Bronchial epithelial cell (primary cell): ENCODE results near the gene RAD51D. TPM values are rescaled to one million over a fixed set of nuclear protein-coding genes. Genes with fewer than 3 reads are reported as not detected.
"Not testable (repeated sequence)": the region's sequence is repeated elsewhere in the genome, so short reads cannot be mapped to it uniquely, and the experiment has no call there.

Source experiments
- DNase-seq: peaks from one replicate; pipeline ENCODE4 v3.0.0-alpha.2; 2010; ENCODE audit warnings: low read depth
- FAIRE-seq: peaks from 2 replicates; lab custom pipeline; 2011; peaks lifted over from hg19 to GRCh38; lab: Jason Lieb, UNC
- H3K27me3 ChIP-seq: 2 replicates; pipeline ENCODE4 v1.5.1; 2011; ENCODE audit warnings: low read length; ENCODE audit not compliant: control insufficient read depth, insufficient read depth
- H3K36me3 ChIP-seq: 2 replicates; pipeline ENCODE4 v1.5.1; 2011; ENCODE audit warnings: low read length; ENCODE audit not compliant: control insufficient read depth, insufficient read depth
- H3K4me3 ChIP-seq: 2 replicates; pipeline ENCODE4 v1.5.1; 2011; ENCODE audit warnings: mild to moderate bottlenecking, low read depth, low read length, control low read depth
- total RNA-seq: library from RNA; depleted of rRNA; stranded (reverse); fragments of >200 nt; gene quantifications from 2 replicates; pipeline ENCODE4 v1.2.1, GENCODE V29; 2014
- TF ChIP-seq, protein P1 (sequence below): IDR thresholded peaks from 2 replicates; pipeline ENCODE4 v1.5.1; 2011; ENCODE audit warnings: mild to moderate bottlenecking, moderate library complexity, low read length, control low read depth, inconsistent platforms; ENCODE audit not compliant: insufficient read depth, severe bottlenecking

Gene RAD51D
- total RNA-seq, 1 donor from 2014 or later = 2.4 TPM

DNA sequence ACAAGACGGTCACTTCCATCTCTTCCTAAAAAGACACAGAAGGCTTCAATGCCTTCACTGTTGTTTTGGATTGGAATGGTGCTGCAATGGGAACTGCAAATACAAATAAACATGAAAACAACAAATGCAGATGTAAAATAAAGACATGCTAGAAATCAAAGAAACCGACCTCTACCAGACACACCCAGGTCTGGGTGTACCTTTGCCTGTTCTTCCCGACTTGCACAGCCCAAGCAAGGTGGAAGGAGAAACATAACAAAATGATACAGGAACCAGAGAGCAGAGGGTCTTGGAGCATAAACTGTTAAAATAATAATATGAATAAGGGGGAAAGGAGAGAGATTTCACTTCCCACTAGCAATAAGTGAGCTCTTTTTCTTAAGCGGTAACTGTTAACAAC lies 73.4 kb downstream of the RAD51D start:
- TF ChIP-seq, protein P1, sequence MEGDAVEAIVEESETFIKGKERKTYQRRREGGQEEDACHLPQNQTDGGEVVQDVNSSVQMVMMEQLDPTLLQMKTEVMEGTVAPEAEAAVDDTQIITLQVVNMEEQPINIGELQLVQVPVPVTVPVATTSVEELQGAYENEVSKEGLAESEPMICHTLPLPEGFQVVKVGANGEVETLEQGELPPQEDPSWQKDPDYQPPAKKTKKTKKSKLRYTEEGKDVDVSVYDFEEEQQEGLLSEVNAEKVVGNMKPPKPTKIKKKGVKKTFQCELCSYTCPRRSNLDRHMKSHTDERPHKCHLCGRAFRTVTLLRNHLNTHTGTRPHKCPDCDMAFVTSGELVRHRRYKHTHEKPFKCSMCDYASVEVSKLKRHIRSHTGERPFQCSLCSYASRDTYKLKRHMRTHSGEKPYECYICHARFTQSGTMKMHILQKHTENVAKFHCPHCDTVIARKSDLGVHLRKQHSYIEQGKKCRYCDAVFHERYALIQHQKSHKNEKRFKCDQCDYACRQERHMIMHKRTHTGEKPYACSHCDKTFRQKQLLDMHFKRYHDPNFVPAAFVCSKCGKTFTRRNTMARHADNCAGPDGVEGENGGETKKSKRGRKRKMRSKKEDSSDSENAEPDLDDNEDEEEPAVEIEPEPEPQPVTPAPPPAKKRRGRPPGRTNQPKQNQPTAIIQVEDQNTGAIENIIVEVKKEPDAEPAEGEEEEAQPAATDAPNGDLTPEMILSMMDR = no peak
- H3K4me3 ChIP-seq = no peak overlapping the region
- FAIRE-seq (no peak), DNase-seq (no peak)
- no peaks in the 10 kb centered on the region for H3K36me3 ChIP-seq
- no peaks in the 10 kb centered on the region for H3K27me3 ChIP-seq

DNA sequence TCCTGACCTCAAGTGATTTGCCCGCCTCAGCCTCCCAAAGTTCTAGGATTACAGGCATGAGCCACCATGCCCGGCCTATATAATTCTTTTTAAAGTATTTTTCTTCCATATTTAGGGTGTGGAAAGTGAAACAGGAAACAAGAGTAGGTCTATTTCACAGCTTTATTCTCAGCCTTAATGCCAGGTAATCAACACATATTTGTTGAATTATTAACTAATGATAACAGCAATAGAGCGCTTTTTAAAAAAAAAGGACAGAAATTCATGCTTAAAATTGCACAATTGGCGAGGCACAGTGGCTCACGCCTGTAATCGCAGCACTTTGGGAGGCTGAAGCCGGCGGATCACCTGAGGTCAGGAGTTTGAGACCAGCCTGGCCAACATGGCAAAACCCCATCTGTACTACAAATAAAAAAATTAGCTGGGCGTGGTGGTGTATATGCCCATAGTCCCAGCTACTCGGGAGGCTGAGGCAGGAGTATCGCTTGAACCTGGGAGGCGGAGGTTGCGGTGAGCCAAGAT lies 74.1 kb downstream of the RAD51D start:
- H3K27me3 ChIP-seq, FAIRE-seq, DNase-seq, H3K4me3 ChIP-seq, H3K36me3 ChIP-seq: not testable (repeated sequence)

DNA sequence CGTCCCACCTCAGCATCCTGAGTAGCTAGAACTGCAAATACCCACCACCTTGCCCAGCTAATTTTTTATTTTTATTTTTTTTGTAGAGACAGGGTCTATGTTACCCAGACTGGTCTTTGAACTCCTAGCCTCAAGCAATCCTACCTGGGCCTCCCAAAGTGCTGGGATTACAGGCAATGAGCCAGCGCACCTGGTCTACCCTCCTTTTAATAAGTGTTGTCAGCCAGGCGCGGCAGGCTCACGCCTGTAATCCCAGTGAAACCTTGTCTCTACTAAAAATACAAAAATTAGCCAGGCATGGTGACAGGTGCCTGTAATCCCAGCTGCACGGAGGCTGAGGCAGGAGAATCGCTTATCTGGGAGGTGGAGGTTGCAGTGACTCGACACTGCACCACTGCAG lies 75.5 kb downstream of the RAD51D start:
- FAIRE-seq (no peak), DNase-seq (no peak)
- TF ChIP-seq, protein P1 = no peak
- H3K4me3 ChIP-seq = no peak overlapping the region
- H3K27me3 ChIP-seq = no peaks in the 10 kb centered on the region
- H3K36me3 ChIP-seq = no peaks in the 10 kb centered on the region

Other genes starting within 250 kb of the RAD51D start
- gene CCT6B, start 158.4 kb downstream of the RAD51D start, total RNA-seq = 0.51 and 0.79 TPM in 2 replicates
- gene ZNF830, start 158.3 kb downstream of the RAD51D start, total RNA-seq = 15.3 and 16.9 TPM in 2 replicates
- gene LIG3, start 139.3 kb downstream of the RAD51D start, total RNA-seq = 39.5 and 44.8 TPM in 2 replicates
- gene RFFL, start 56.2 kb downstream of the RAD51D start, total RNA-seq = 8.4 and 20.1 TPM in 2 replicates
- not detected in 2 replicates for gene FNDC8, start 1.8 kb upstream of the RAD51D start, total RNA-seq
- 10.2 and 32.4 TPM in 2 replicates for gene NLE1, start 22.4 kb upstream of the RAD51D start, total RNA-seq
- gene UNC45B, start 28.0 kb upstream of the RAD51D start, total RNA-seq = not detected in 2 replicates
- gene SLC35G3, start 74.5 kb upstream of the RAD51D start, total RNA-seq = not detected in 2 replicates
- gene SLFN5, start 123.2 kb upstream of the RAD51D start, total RNA-seq = 104 and 112 TPM in 2 replicates